ENCODE measurements around the gene TNPO2.

The TNPO2 gene

GRCh38 chr19:12667731-12668302 is 55.9 kb downstream of the TNPO2 start:
- no peak for TF ChIP-seq CTCF (IDR thresholded peaks at IDR 0.05)
- peak overlapping the region; percentile 90 for H3K27ac ChIP-seq

DNA sequence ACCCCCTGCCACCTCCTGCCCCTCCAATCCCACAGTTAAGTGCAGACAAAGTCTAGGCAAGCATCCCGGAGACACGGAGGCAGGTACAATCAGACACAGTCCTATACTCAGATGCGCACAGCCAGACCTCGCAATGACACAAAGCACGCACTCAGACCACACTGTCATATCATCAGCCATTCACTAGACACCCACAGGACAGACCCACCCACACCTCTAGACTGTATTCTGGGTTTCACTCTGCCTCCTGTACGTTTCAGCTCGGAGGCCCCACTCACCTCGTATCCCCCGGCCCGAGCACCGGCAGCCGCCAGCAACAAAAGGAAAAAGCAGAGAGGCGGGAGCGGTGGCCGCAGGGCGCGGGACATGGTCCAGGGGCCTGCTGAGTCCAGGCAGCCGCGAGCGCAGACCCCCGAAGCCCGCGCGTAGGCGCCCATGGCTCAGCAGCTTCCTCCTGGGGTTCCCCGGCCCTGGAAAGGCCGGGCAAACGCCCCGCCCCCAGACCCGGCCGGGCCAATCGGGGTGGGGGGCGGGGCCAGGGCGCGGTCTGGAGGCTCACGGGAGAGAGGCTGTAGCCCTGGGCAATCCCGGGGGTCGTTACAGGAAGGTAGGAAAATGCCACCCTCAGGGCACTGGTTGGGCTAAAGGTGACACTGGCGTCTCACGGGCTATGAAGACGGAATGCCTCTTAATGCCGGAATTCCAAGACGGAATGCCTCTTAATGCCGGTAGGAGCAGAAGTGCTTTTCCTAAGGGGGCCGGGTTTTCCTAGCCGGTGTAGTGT is 57.3 kb downstream of the TNPO2 start, which contains the start of the genes MAN2B1 and WDR83:
MAN2B1 (minus strand) TSS at position 478 of the 784 bp plus-strand sequence; CDS start at position 437, 41 bp downstream.
WDR83 (plus strand) TSS at position 543 of the 784 bp plus-strand sequence. CDS start 2,984 bp downstream, outside the sequence.
- TF ChIP-seq ZFX (IDR thresholded peaks at IDR 0.05; ENCODE audit: borderline replicate concordance) (no peak), CTCF (IDR thresholded peaks at IDR 0.05) (no peak)
- H3K27ac ChIP-seq, result peak within 1 kb of the TSS; percentile 90

- TF ChIP-seq CTCF (IDR thresholded peaks at IDR 0.05), result no peak
- TF ChIP-seq ZFX (IDR thresholded peaks at IDR 0.05; ENCODE audit: borderline replicate concordance), result no peak
- H3K27ac ChIP-seq, result peak overlapping the region; percentile 90
Observed at GRCh38 chr19:12665671-12666264, 58.0 kb downstream of the TNPO2 start.

- H3K27ac ChIP-seq, result no peak overlapping the region
- no peak for TF ChIP-seq CTCF (IDR thresholded peaks at IDR 0.05)
- no peak for TF ChIP-seq ZFX (IDR thresholded peaks at IDR 0.05; ENCODE audit: borderline replicate concordance)
Observed at GRCh38 chr19:12665281-12665573, 58.5 kb downstream of the TNPO2 start.

GRCh38 chr19:12664406-12665280 is 59.1 kb downstream of the TNPO2 start:
- peak overlapping the region; percentile 38; the same call in 1 of the 2 replicates for H3K27ac ChIP-seq
- TF ChIP-seq CTCF (IDR thresholded peaks at IDR 0.05) (no peak), ZFX (IDR thresholded peaks at IDR 0.05; ENCODE audit: borderline replicate concordance) (no peak)

GRCh38 chr19:12660980-12661379 is 62.8 kb downstream of the TNPO2 start:
- TF ChIP-seq ZFX (IDR thresholded peaks at IDR 0.05; ENCODE audit: borderline replicate concordance), result no peak
- TF ChIP-seq CTCF (IDR thresholded peaks at IDR 0.05), result no peak
- H3K27ac ChIP-seq, result no peak overlapping the region

All from 22Rv1 (cell line).